IPS-20b (cell line): ENCODE measurements around the gene SLC39A9.
"Not testable (repeated sequence)": the region's sequence is repeated elsewhere in the genome, so short reads cannot be mapped to it uniquely, and the experiment has no call there.

Experiments used
- H3K27ac ChIP-seq: one replicate; pipeline ENCODE4 v1.5.1; 2013; ENCODE audit warnings: low read length
- H3K27me3 ChIP-seq: 2 replicates; pipeline ENCODE4 v1.6.1; 2013; ENCODE audit warnings: mild to moderate bottlenecking, low read length, inconsistent platforms; ENCODE audit not compliant: insufficient read depth
- H3K36me3 ChIP-seq: 2 replicates; pipeline ENCODE4 v1.6.1; 2013; ENCODE audit warnings: low read depth, mild to moderate bottlenecking, inconsistent platforms, low read length, moderate library complexity; ENCODE audit not compliant: insufficient read depth
- H3K4me1 ChIP-seq: 2 replicates; pipeline ENCODE4 v1.6.1; 2013; ENCODE audit warnings: mild to moderate bottlenecking, control low read depth, inconsistent platforms, low read length, moderate library complexity; ENCODE audit not compliant: insufficient read depth
- H3K4me3 ChIP-seq: 2 replicates; pipeline ENCODE4 v1.5.1; 2013; ENCODE audit warnings: mild to moderate bottlenecking, low read length, inconsistent platforms
- H3K9ac ChIP-seq: 2 replicates; pipeline ENCODE4 v1.6.1; 2013; ENCODE audit warnings: low read depth, mild to moderate bottlenecking, inconsistent platforms, low read length, moderate library complexity
- H3K9me3 ChIP-seq: 2 replicates; pipeline ENCODE4 v1.6.1; 2013; ENCODE audit warnings: mild to moderate bottlenecking, low read depth, low read length, inconsistent platforms; ENCODE audit not compliant: insufficient read depth

SLC39A9 gene

DNA sequence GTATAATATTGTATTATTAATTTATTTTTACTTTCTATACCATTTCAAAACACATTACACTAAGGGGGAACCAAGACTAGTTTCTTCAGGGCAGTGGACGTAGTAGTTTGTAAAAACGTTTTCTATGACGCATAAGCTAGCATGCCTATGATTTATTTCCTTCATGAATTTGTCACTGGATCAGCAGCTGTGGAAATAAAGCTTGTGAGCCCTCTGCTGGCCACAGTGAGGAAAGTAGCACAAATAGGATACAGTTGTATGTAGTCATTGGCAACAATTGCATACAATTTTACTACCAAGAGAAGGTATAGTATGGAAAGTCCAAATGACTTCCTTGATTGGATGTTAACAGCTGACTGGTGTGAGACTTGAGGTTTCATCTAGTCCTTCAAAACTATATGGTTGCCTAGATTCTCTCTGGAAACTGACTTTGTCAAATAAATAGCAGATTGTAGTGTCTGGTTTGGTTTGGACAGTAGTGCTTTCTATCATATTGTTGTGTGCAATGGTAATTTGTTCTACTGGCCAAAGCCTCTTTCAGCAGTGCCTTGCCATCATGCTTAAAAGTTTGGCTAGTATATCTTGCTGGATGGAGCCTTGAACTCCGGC, 61.7 kb downstream of the SLC39A9 start:
- no peaks in the 10 kb centered on the region for H3K9me3 ChIP-seq
- no peak overlapping the region for H3K4me3 ChIP-seq
- H3K36me3 ChIP-seq: peaks cover 43% of the 10 kb centered on the region
- no peaks in the 10 kb centered on the region for H3K27me3 ChIP-seq
- no peak overlapping the region for H3K27ac ChIP-seq
- no peak overlapping the region for H3K9ac ChIP-seq
- H3K4me1 ChIP-seq: no peaks in the 10 kb centered on the region

DNA sequence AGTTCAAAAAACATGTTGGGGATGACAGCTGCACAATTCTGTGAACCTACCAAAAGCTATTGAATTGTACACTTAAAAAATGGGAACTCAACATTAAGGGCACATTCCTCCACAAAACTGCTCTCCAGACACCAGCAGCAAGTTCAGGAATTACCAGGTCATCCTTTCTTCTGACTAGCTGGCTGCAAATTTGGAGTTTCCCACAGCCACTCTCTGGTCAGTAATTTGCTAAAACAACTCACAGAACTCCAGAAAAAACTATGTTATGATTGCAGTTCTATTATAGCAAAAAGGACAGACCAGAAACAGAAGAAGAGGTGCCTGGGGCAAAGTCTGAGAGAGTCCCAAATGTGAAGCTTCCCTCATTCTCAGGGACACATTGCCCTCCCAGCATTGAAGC, 65.9 kb downstream of the SLC39A9 start:
- H3K27ac ChIP-seq: no peak overlapping the region
- H3K4me1 ChIP-seq: no peaks in the 10 kb centered on the region
- no peaks in the 10 kb centered on the region for H3K9me3 ChIP-seq
- no peaks in the 10 kb centered on the region for H3K27me3 ChIP-seq
- H3K36me3 ChIP-seq: peaks cover 18% of the 10 kb centered on the region
- H3K4me3 ChIP-seq: no peak overlapping the region
- no peak overlapping the region for H3K9ac ChIP-seq

GRCh38 chr14:69464829-69465228, 66.3 kb downstream of the SLC39A9 start:
- Histone ChIP-seq H3K36me3 (peaks cover 18% of the 10 kb centered on the region), H3K4me1 (no peaks in the 10 kb centered on the region), H3K27me3 (no peaks in the 10 kb centered on the region), H3K9ac (no peak overlapping the region), H3K9me3 (no peaks in the 10 kb centered on the region), H3K27ac (no peak overlapping the region), H3K4me3 (no peak overlapping the region)

- Histone ChIP-seq H3K27ac (no peak overlapping the region), H3K4me1 (no peaks in the 10 kb centered on the region), H3K36me3 (no peaks in the 10 kb centered on the region), H3K9ac (no peak overlapping the region), H3K27me3 (no peaks in the 10 kb centered on the region), H3K4me3 (no peak overlapping the region), H3K9me3 (no peaks in the 10 kb centered on the region)
These were observed 70.5 kb downstream of the SLC39A9 start for GRCh38 chr14:69468949-69469348.

GRCh38 chr14:69471436-69471835, 72.9 kb downstream of the SLC39A9 start:
- no peaks in the 10 kb centered on the region for H3K9me3 ChIP-seq
- no peaks in the 10 kb centered on the region for H3K36me3 ChIP-seq
- H3K4me3 ChIP-seq: no peak overlapping the region
- H3K27ac ChIP-seq: no peak overlapping the region
- H3K9ac ChIP-seq: no peak overlapping the region
- H3K27me3 ChIP-seq: no peaks in the 10 kb centered on the region
- H3K4me1 ChIP-seq: no peaks in the 10 kb centered on the region

GRCh38 chr14:69471916-69472315, 73.4 kb downstream of the SLC39A9 start:
- Histone ChIP-seq H3K36me3 (no peaks in the 10 kb centered on the region), H3K4me3 (no peak overlapping the region), H3K9me3 (no peaks in the 10 kb centered on the region), H3K9ac (no peak overlapping the region), H3K4me1 (no peaks in the 10 kb centered on the region), H3K27ac (no peak overlapping the region), H3K27me3 (no peaks in the 10 kb centered on the region)

- no peak overlapping the region for H3K4me3 ChIP-seq
- no peaks in the 10 kb centered on the region for H3K27me3 ChIP-seq
- H3K4me1 ChIP-seq: no peaks in the 10 kb centered on the region
- H3K36me3 ChIP-seq: no peaks in the 10 kb centered on the region
- no peak overlapping the region for H3K27ac ChIP-seq
- H3K9ac ChIP-seq: no peak overlapping the region
- no peaks in the 10 kb centered on the region for H3K9me3 ChIP-seq
These were observed 74.8 kb downstream of the SLC39A9 start for GRCh38 chr14:69473260-69473659.

DNA sequence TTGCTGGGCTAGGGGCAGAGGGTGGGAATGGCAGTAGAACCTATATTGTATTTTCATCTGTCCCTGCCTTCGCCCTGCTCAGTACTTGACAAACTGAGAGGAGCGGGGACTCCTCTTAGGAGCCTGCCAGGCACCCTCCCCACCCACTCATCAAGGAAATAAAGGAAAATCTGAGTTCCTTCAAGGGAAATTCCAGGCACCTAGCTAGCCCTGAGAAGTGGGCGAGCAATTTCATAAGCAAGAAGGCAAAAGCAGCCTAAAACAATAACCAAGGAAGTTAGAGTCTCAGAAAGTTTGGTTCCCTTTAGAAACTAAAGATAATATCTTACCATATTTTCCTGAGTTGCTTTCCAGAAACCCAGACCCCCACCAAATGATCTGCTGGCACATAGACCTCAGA, 75.5 kb downstream of the SLC39A9 start:
- no peaks in the 10 kb centered on the region for H3K4me1 ChIP-seq
- no peaks in the 10 kb centered on the region for H3K9me3 ChIP-seq
- H3K4me3 ChIP-seq: no peak overlapping the region
- no peaks in the 10 kb centered on the region for H3K27me3 ChIP-seq
- no peak overlapping the region for H3K27ac ChIP-seq
- no peaks in the 10 kb centered on the region for H3K36me3 ChIP-seq
- H3K9ac ChIP-seq: no peak overlapping the region

- H3K27ac ChIP-seq: no peak overlapping the region
- H3K27me3 ChIP-seq: peaks cover 5% of the 10 kb centered on the region
- no peak overlapping the region for H3K4me3 ChIP-seq
- no peaks in the 10 kb centered on the region for H3K36me3 ChIP-seq
- H3K9ac ChIP-seq: no peak overlapping the region
- no peaks in the 10 kb centered on the region for H3K4me1 ChIP-seq
- H3K9me3 ChIP-seq: no peaks in the 10 kb centered on the region
These were observed 76.8 kb downstream of the SLC39A9 start for GRCh38 chr14:69475194-69475818.

DNA sequence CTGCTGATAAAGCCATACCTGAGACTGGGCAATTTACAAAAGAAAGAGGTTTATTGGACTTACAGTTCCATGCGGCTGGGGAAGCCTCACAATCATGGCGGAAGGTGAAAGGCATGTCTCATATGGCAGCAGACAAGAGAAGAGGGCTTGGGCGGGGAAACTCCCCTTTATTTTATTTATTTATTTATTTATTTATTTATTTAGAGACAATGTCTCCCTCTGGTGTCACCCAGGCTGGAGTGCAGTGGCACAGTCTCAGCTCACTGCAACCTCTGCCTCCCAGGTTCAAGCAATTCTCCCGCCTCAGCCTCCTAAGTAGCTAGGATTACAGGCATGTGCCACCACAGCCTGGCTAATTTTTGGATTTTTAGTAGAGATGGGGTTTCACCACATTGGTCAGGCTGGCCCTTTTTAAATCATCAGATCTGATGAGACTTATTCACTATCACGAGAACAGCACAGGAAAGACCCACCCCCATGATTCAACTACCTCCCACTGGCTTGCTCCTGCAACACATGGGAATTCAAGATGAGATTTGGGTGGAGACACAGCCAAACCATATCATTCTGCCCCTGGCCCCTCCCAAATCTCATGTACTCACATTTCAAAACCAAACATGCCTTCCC, 78.4 kb downstream of the SLC39A9 start:
- H3K9ac ChIP-seq, H3K4me1 ChIP-seq, H3K4me3 ChIP-seq, H3K36me3 ChIP-seq, H3K9me3 ChIP-seq, H3K27ac ChIP-seq: not testable (repeated sequence)
- peaks cover 16% of the 10 kb centered on the region for H3K27me3 ChIP-seq

DNA sequence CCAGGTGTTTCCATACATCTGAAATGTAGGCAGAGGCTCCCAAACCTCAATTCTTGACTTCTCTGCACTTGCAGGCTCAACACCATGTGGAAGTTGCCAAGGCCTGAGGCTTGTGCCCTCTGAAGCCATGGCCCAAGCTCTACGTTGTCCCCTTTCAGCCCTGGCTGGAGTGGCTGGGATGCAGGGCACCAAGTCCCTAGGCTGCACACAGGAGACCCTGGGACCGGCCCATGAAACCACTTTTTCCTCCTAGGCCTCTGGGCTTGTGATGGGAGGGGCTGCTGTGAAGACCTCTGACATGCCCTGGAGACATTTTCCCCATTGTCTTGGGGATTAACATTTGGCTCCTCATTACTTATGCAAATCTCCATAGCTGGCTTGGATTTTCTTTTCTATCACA, 79.6 kb downstream of the SLC39A9 start:
- H3K4me3 ChIP-seq, H3K36me3 ChIP-seq, H3K9ac ChIP-seq, H3K27ac ChIP-seq, H3K4me1 ChIP-seq, H3K9me3 ChIP-seq: not testable (repeated sequence)
- H3K27me3 ChIP-seq: peaks cover 27% of the 10 kb centered on the region

DNA sequence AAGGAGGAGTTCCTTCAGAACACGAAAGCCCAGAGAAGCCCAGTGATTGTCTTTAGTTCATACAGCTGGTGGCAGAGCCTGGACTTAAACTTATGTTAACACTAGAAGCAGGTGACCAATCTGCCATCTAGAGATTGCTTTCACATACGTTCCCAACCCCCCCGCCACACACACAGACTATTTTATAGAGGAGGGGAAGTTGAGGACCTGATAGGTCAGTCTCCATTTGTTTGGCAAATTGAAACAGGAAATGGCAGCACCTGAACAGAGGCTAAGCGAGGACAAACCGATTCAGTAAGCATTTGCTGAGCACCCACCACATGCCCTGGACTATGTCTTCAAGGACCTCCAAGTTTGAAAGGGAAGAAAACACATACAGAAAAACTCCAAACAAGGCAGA, 81.2 kb downstream of the SLC39A9 start:
- no peak overlapping the region for H3K4me3 ChIP-seq
- no peak overlapping the region for H3K27ac ChIP-seq
- peaks cover 44% of the 10 kb centered on the region for H3K27me3 ChIP-seq
- H3K4me1 ChIP-seq: no peaks in the 10 kb centered on the region
- H3K9me3 ChIP-seq: no peaks in the 10 kb centered on the region
- no peaks in the 10 kb centered on the region for H3K36me3 ChIP-seq
- H3K9ac ChIP-seq: no peak overlapping the region
